Large intestine (tissue), 3 donors: ENCODE measurements around the gene ABCF3. TPM values are rescaled to one million over a fixed set of nuclear protein-coding genes. Genes with fewer than 3 reads are reported as not detected.

ENCODE experiments used
- DNase-seq, 2 donors: peaks; one replicate each; pipeline versions ENCODE4 v3.0.0 to v3.0.0-alpha.2; 2013
- H3K27ac ChIP-seq: one replicate; pipeline ENCODE4 v1.5.1; 2013; ENCODE audit warnings: low read length
- H3K27me3 ChIP-seq: 2 replicates; pipeline ENCODE4 v1.6.1; 2013; ENCODE audit warnings: low read length; ENCODE audit not compliant: control insufficient read depth, insufficient read depth
- H3K36me3 ChIP-seq: 2 replicates; pipeline ENCODE4 v1.6.1; 2013; ENCODE audit warnings: low read length; ENCODE audit not compliant: control insufficient read depth, insufficient read depth
- H3K4me1 ChIP-seq: one replicate; pipeline ENCODE4 v1.6.1; 2013; ENCODE audit warnings: low read length; ENCODE audit not compliant: control insufficient read depth, insufficient read depth
- H3K4me3 ChIP-seq: one replicate; pipeline ENCODE4 v1.5.1; 2013; ENCODE audit warnings: low read length
- H3K9me3 ChIP-seq: one replicate; pipeline ENCODE4 v1.6.1; 2013; ENCODE audit warnings: mild to moderate bottlenecking, low read depth, low read length, moderate library complexity; ENCODE audit not compliant: control insufficient read depth
- WGBS: methylation state at CpG from one replicate; pipeline ENCODE4 v1.1.5; 2013; ENCODE audit warnings: low lambda C conversion rate; ENCODE audit not compliant: insufficient coverage; 5-methylcytosine and 5-hydroxymethylcytosine counted together
- polyA plus RNA-seq: library from polyadenylated mRNA; unstranded; fragments of 120-200 nt; gene quantifications from one replicate; pipeline ENCODE4 v1.2.1, GENCODE V29; 2013

The ABCF3 gene
- polyA plus RNA-seq, 1 donor, result 72.3 TPM

- Histone ChIP-seq H3K4me1 (peaks cover 8% of the 10 kb centered on the region), H3K9me3 (peaks cover 10% of the 10 kb centered on the region), H3K36me3 (no peaks in the 10 kb centered on the region), H3K27me3 (peaks cover 72% of the 10 kb centered on the region), H3K27ac (no peak overlapping the region), H3K4me3 (peak overlapping the region; percentile 4)
- WGBS, result 40% methylated on average over 2 of the region's 79 CpGs
- DNase-seq, result peak in 1 of 2 donors; percentile 18
These were observed 44.9 kb downstream of the ABCF3 start for GRCh38 chr3:184230603-184231528.

- H3K4me3 ChIP-seq, result no peak overlapping the region
- no CpG with 5 or more reads among the region's 3 CpGs for WGBS
- DNase-seq, result no peak
- peaks cover 74% of the 10 kb centered on the region for H3K27me3 ChIP-seq
- no peak overlapping the region for H3K27ac ChIP-seq
- peaks cover 8% of the 10 kb centered on the region for H3K4me1 ChIP-seq
- H3K36me3 ChIP-seq, result no peaks in the 10 kb centered on the region
- peaks cover 10% of the 10 kb centered on the region for H3K9me3 ChIP-seq
These were observed 45.7 kb downstream of the ABCF3 start for GRCh38 chr3:184231671-184232070.

GRCh38 chr3:184233127-184233843 lies 47.3 kb downstream of the ABCF3 start:
- Histone ChIP-seq H3K27me3 (peaks cover 70% of the 10 kb centered on the region), H3K36me3 (no peaks in the 10 kb centered on the region), H3K9me3 (peaks cover 10% of the 10 kb centered on the region), H3K4me3 (no peak overlapping the region), H3K4me1 (peaks cover 8% of the 10 kb centered on the region), H3K27ac (no peak overlapping the region)
- no CpG with 5 or more reads among the region's 23 CpGs for WGBS
- no peak for DNase-seq

DNA sequence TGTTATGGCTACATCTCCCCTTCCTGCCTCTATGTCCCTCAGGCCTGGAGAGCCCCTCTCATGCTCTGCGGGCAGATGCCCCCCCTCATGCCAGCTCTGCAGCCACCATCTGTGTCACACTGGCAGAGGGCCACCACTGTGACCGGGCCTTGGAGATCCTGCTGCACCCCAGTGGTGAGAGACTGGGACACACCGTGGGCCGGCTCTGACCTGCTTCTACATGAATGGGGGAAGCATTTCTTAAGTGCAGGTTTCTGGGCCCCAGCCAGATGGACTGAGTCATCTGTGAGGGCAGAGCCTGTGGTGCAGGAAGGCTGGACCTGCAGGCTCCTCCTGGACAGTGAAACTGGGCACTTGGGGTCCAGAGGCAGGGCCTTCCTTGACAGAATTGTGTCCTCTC lies 48.2 kb downstream of the ABCF3 start:
- no CpG with 5 or more reads among the region's 4 CpGs for WGBS
- peaks cover 10% of the 10 kb centered on the region for H3K9me3 ChIP-seq
- no peak overlapping the region for H3K4me3 ChIP-seq
- H3K36me3 ChIP-seq, result no peaks in the 10 kb centered on the region
- peaks cover 8% of the 10 kb centered on the region for H3K4me1 ChIP-seq
- DNase-seq, result no peak
- H3K27me3 ChIP-seq, result peaks cover 61% of the 10 kb centered on the region
- H3K27ac ChIP-seq, result no peak overlapping the region

DNA sequence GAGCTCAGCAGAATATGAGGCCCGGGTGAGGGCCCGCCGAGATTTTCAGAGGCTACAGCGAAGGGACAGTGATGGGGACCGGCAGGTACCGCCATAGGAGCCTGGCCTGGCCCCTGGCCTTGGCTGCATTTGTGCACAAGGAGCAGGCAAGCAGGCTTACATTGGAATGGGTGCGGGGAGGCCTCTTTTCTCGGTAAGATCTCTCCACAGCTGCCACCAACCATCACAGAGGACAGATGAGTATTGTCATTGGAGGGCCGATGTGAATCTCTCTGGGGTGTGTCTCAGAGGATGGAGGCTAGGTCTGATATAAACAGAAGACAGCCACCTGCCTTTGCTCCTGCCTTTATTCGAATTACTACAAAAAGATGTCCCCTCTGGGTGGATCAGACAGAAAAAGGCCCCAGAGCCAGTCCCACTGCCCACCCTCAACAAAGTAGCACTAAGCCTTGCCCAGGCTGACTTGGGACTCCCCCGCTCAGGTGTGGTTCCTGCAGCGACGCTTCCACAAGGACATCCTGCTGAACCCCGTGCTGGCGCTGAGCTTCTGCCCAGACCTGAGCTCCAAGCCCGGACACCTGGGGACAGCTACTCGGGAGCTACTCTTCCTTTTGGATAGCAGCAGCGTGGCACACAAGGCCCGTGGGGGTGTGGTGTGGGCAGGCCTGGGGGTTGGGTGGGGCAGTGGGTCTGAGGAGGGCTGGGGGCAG lies 48.8 kb downstream of the ABCF3 start:
- Histone ChIP-seq H3K4me1 (peaks cover 5% of the 10 kb centered on the region), H3K27ac (no peak overlapping the region), H3K9me3 (peaks cover 8% of the 10 kb centered on the region), H3K27me3 (peaks cover 56% of the 10 kb centered on the region), H3K4me3 (no peak overlapping the region), H3K36me3 (no peaks in the 10 kb centered on the region)
- no CpG with 5 or more reads among the region's 19 CpGs for WGBS
- DNase-seq, result no peak

DNA sequence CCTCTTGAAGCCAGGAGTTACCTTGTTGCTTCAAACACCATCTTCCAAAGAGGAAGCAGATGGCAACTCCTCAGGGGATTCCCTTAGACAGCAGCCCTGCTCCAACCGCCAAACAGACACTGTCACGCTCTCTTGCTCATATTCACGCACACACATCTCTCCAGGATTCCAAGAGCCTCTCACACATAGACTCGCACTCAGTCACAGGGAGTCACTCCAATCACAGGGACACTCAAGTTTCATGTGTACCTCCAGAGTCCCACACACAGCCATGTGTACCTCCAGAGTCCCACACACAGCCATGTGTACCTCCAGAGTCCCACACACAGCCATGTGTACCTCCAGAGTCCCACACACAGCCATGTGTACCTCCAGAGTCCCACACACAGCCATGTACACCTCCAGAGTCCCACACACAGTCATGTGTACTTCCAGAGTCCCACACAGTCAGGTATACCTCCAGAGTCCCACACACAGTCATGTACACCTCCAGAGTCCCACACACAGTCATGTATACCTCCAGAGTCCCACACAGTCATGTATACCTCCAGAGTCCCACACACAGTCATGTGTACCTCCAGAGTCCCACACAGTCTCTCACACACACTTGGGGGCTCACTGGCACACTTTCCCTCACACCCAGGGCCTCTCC lies 49.5 kb downstream of the ABCF3 start:
- DNase-seq, result no peak
- Histone ChIP-seq H3K4me3 (no peak overlapping the region), H3K9me3 (peaks cover 4% of the 10 kb centered on the region), H3K36me3 (no peaks in the 10 kb centered on the region), H3K27me3 (peaks cover 51% of the 10 kb centered on the region), H3K4me1 (peaks cover 4% of the 10 kb centered on the region), H3K27ac (no peak overlapping the region)
- no CpG with 5 or more reads among the region's 4 CpGs for WGBS

DNA sequence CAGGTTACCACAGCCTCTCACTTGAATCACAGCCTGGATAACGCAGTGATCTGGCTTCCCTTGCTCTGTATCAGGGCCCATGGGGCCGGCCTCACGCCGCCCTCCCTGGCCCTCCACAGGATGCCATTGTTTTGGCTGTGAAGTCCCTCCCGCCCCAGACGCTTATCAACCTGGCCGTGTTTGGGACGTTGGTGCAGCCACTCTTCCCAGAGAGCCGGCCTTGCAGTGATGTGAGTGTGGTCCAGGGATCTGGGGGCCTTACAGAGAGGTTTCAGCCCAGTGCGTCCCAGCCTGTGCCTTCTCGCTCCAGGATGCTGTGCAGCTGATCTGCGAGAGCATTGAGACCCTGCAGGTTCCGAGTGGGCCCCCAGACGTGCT lies 50.0 kb downstream of the ABCF3 start:
- no CpG with 5 or more reads among the region's 14 CpGs for WGBS
- no peaks in the 10 kb centered on the region for H3K36me3 ChIP-seq
- H3K27ac ChIP-seq, result no peak overlapping the region
- no peak overlapping the region for H3K4me3 ChIP-seq
- H3K4me1 ChIP-seq, result peaks cover 3% of the 10 kb centered on the region
- H3K27me3 ChIP-seq, result peaks cover 48% of the 10 kb centered on the region
- H3K9me3 ChIP-seq, result peaks cover 4% of the 10 kb centered on the region
- no peak for DNase-seq

DNA sequence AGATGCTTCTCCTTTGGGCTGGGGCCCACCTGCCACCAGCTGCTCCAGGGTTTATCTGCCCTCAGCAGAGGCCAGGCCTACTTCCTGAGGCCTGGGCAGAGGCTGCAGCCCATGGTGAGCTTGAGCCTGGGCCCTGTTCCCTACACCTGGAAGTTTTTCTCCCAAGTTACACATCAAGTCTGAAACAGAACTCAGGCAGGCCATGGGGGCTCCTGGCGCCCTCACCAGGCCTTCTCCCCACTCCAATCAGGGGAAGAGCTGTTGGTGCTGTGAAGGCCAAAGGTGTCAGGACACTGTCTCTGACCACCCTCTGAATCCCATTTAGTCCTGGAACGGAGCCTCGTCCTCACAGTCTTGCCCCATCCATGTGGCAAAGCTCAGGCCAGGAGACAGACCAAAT lies 50.6 kb downstream of the ABCF3 start:
- Histone ChIP-seq H3K9me3 (peaks cover 4% of the 10 kb centered on the region), H3K27me3 (peaks cover 42% of the 10 kb centered on the region), H3K36me3 (no peaks in the 10 kb centered on the region), H3K27ac (no peak overlapping the region), H3K4me3 (no peak overlapping the region), H3K4me1 (peaks cover 4% of the 10 kb centered on the region)
- WGBS, result no CpG with 5 or more reads among the region's 3 CpGs
- no peak for DNase-seq

DNA sequence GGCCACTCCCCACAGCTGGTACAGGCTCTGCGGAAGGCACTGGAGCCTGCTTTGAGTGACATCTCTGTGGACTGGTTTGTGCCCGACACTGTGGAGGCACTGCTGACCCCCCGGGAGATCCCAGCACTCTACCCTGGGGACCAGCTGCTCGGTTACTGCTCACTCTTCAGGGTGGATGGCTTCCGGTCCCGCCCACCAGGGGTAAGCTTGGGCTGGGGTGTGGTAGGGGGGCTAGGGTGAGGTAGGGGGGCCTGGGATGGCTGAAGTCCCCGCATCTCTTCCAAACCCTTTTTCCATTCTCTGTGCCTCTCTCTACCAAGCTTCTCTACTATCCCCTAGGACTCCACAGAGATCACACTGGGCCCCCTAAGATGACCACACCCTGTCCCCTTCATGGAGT lies 51.2 kb downstream of the ABCF3 start:
- H3K27me3 ChIP-seq, result peaks cover 36% of the 10 kb centered on the region
- peaks cover 4% of the 10 kb centered on the region for H3K4me1 ChIP-seq
- WGBS, result no CpG with 5 or more reads among the region's 7 CpGs
- H3K9me3 ChIP-seq, result peaks cover 4% of the 10 kb centered on the region
- H3K36me3 ChIP-seq, result peaks cover 2% of the 10 kb centered on the region
- H3K27ac ChIP-seq, result no peak overlapping the region
- H3K4me3 ChIP-seq, result no peak overlapping the region
- no peak for DNase-seq

GRCh38 chr3:184237807-184238206 lies 51.8 kb downstream of the ABCF3 start:
- H3K36me3 ChIP-seq, result peaks cover 8% of the 10 kb centered on the region
- H3K9me3 ChIP-seq, result peaks cover 4% of the 10 kb centered on the region
- peaks cover 30% of the 10 kb centered on the region for H3K27me3 ChIP-seq
- no peak for DNase-seq
- no CpG with 5 or more reads among the region's 1 CpG for WGBS
- no peak overlapping the region for H3K4me3 ChIP-seq
- no peak overlapping the region for H3K27ac ChIP-seq
- peaks cover 4% of the 10 kb centered on the region for H3K4me1 ChIP-seq
